GM23338 (cell line): Measurements from ENCODE around the gene NPAS3. TPM values are rescaled to one million over a fixed set of nuclear protein-coding genes. Genes with fewer than 3 reads are reported as not detected.

Source experiments
- ATAC-seq: fragments of 200-7000 bp; cut with Tn5 transposase; 3 replicates; pipeline ENCODE4 v1.9.1; 2020
- DNase-seq: peaks from one replicate; pipeline ENCODE4 v3.0.0-alpha.2; 2015; ENCODE audit warnings: low spot score
- H2AFZ ChIP-seq: fragments of 200-600 bp; sonication (generic); 2 replicates; pipeline ENCODE4 v1.8.0; 2016; ENCODE audit warnings: antibody characterized with exemption, mild to moderate bottlenecking, moderate library complexity
- H3F3A ChIP-seq: fragments of 200-600 bp; sonication (generic); replicated peaks from 2 replicates; pipeline ENCODE4 v1.8.0; 2017; ENCODE audit warnings: antibody characterized with exemption, mixed run types, low read depth
- H3K27ac ChIP-seq: fragments of 200-600 bp; sonication (generic); 2 replicates; pipeline ENCODE4 v1.6.1; 2016; ENCODE audit warnings: low read depth
- H3K27me3 ChIP-seq: fragments of 200-600 bp; sonication (generic); 2 replicates; pipeline ENCODE4 v1.8.0; 2016; ENCODE audit warnings: mild to moderate bottlenecking, mixed run types, moderate library complexity; ENCODE audit not compliant: insufficient read depth
- H3K36me3 ChIP-seq: fragments of 200-600 bp; sonication (generic); 2 replicates; pipeline ENCODE4 v1.8.0; 2016; ENCODE audit warnings: mild to moderate bottlenecking; ENCODE audit not compliant: insufficient read depth
- H3K4me1 ChIP-seq: fragments of 200-600 bp; sonication (generic); 2 replicates; pipeline ENCODE4 v1.8.0; 2016; ENCODE audit warnings: mild to moderate bottlenecking, moderate library complexity; ENCODE audit not compliant: insufficient read depth
- H3K4me2 ChIP-seq: fragments of 200-600 bp; sonication (generic); 2 replicates; pipeline ENCODE4 v1.7.1; 2017; ENCODE audit warnings: mixed run types
- H3K4me3 ChIP-seq: fragments of 200-600 bp; sonication (generic); 2 replicates; pipeline ENCODE4 v1.6.1; 2016; ENCODE audit warnings: mixed run types
- H3K79me2 ChIP-seq: fragments of 200-600 bp; sonication (generic); replicated peaks from 2 replicates; pipeline ENCODE4 v1.8.0; 2017; ENCODE audit warnings: mild to moderate bottlenecking; ENCODE audit not compliant: insufficient read depth
- H3K9me2 ChIP-seq: fragments of 200-600 bp; sonication (generic); 2 replicates; pipeline ENCODE4 v1.8.0; 2017; ENCODE audit not compliant: insufficient read depth
- H4K20me1 ChIP-seq: fragments of 200-600 bp; sonication (generic); replicated peaks from 2 replicates; pipeline ENCODE4 v1.8.0; 2017; ENCODE audit warnings: mild to moderate bottlenecking; ENCODE audit not compliant: insufficient read depth
- H3K27ac Mint-ChIP-seq: 2 replicates; pipeline ENCODE4 v1.8.0; 2020; ENCODE audit warnings: inconsistent platforms, mild to moderate bottlenecking, moderate library complexity, mixed read lengths
- H3K27me3 Mint-ChIP-seq: 3 replicates; pipeline ENCODE4 v1.8.0; 2022; ENCODE audit warnings: low read depth, mild to moderate bottlenecking, moderate library complexity, mixed read lengths, inconsistent platforms; ENCODE audit not compliant: insufficient read depth, poor library complexity
- H3K36me3 Mint-ChIP-seq: 3 replicates; pipeline ENCODE4 v1.8.0; 2021; ENCODE audit warnings: low read depth, mild to moderate bottlenecking, inconsistent platforms, moderate library complexity, mixed read lengths
- H3K4me1 Mint-ChIP-seq: 3 replicates; pipeline ENCODE4 v1.8.0; 2020; ENCODE audit warnings: mild to moderate bottlenecking, inconsistent platforms, mixed read lengths
- H3K4me3 Mint-ChIP-seq: 3 replicates; pipeline ENCODE4 v1.8.0; 2021; ENCODE audit warnings: moderate library complexity, mild to moderate bottlenecking, inconsistent platforms, mixed read lengths
- H3K9me3 Mint-ChIP-seq: 3 replicates; pipeline ENCODE4 v1.8.0; 2020; ENCODE audit warnings: moderate library complexity, mild to moderate bottlenecking, inconsistent platforms, mixed read lengths
- CREB1 ChIP-seq: fragments of 250-450 bp; sonication (Bioruptor Pico); IDR thresholded peaks from 2 replicates; pipeline ENCODE4 v1.5.0; 2020; ENCODE audit warnings: low read depth, mild to moderate bottlenecking, moderate library complexity
- EZH2 ChIP-seq: fragments of 200-600 bp; sonication (generic); IDR thresholded peaks from one replicate; pipeline ENCODE4 v1.8.0; 2017; ENCODE audit warnings: antibody characterized with exemption, mild to moderate bottlenecking, low read depth; ENCODE audit not compliant: unreplicated experiment
- EZH2phosphoT487 ChIP-seq: fragments of 200-600 bp; sonication (generic); IDR thresholded peaks from one replicate; pipeline ENCODE4 v1.8.1; 2018; ENCODE audit warnings: antibody characterized with exemption; ENCODE audit not compliant: unreplicated experiment
- JUNB ChIP-seq: IDR thresholded peaks from one replicate; pipeline ENCODE4 v1.6.1; 2016; ENCODE audit warnings: antibody characterized with exemption; ENCODE audit not compliant: unreplicated experiment
- POLR2AphosphoS5 ChIP-seq: IDR thresholded peaks from 2 replicates; pipeline ENCODE4 v1.6.1; 2016; ENCODE audit warnings: antibody characterized with exemption, low read depth
- STAT1 ChIP-seq: IDR thresholded peaks from one replicate; pipeline ENCODE4 v1.6.1; 2016; ENCODE audit warnings: antibody characterized with exemption; ENCODE audit not compliant: unreplicated experiment
- ZNF114 ChIP-seq: fragments of 250-450 bp; sonication (Bioruptor Pico); IDR thresholded peaks from 2 replicates; pipeline ENCODE4 v1.5.0; 2020; ENCODE audit warnings: mild to moderate bottlenecking, moderate library complexity
- ZNF331 ChIP-seq: fragments of 250-450 bp; sonication (Bioruptor Pico); IDR thresholded peaks from 2 replicates; pipeline ENCODE4 v1.5.0; 2020; ENCODE audit warnings: low read depth, mild to moderate bottlenecking, moderate library complexity
- polyA plus RNA-seq: library from polyadenylated mRNA; unstranded; fragments of >200 nt; fragmentation: Nextera tagmentation; extraction: Ambion mirVana; gene quantifications from 2 replicates; pipeline ENCODE4 v1.2.1, GENCODE V29; 2016
- total RNA-seq: library from RNA; depleted of rRNA; stranded (reverse); fragments of >200 nt; shearing (Covaris generic); gene quantifications from 2 replicates; pipeline ENCODE4 v1.2.3, GENCODE V29; 2014
- TF ChIP-seq, protein P1 (sequence below): fragments of 250-450 bp; sonication (Bioruptor Pico); IDR thresholded peaks from 2 replicates; pipeline ENCODE4 v1.5.0; 2020; ENCODE audit warnings: mild to moderate bottlenecking, moderate library complexity
- TF ChIP-seq, protein P2 (sequence below): IDR thresholded peaks from 2 replicates; pipeline ENCODE4 v1.6.1; 2016; ENCODE audit warnings: antibody characterized with exemption
- TF ChIP-seq, protein P3 (sequence below), 2 experiments: fragments of 200-600 bp in 1 of 2; sonication (generic) in 1 of 2; conservative IDR thresholded peaks; 2 replicates each; pipeline versions ENCODE4 v1.5.1 to v1.6.1; 2016 to 2017; ENCODE audit warnings: antibody characterized with exemption in 2 of 2, low read depth in 2 of 2, mild to moderate bottlenecking in 2 of 2, moderate library complexity in 1 of 2

NPAS3 gene
- total and polyA plus RNA-seq, 2 experiments from 2014 or later: 0.17 to 0.19 TPM

DNA sequence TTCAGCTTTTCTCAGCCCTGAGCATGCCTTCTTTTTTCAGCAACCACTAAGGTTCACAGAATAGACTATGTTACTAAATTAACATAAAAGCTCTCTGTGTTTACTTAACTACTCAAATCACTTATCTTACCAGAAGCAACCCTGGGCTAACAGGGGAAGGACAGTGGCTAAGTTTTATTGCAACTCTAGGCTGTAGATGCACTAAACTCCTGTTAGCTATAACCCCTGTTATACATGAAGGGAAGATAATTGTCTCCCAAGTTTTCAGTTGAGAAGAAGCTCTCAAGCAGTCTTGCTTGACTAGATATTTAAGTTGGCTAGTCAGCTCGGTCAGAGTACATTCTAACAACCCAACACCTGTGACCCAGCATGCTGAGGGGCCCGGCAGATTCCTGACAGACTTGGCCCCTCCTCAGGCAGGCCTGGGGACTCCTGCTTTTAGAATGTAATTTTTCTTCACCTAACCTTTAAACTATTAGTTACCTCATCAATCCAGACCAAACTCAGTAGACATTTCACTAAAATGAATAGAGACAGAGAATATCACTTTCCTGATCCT, 547.7 kb downstream of the NPAS3 start:
- TF ChIP-seq EZH2 (no peak), ZNF114 (CRISPR knock-in tag) (no peak), ZNF331 (no peak), EZH2phosphoT487 (no peak), POLR2AphosphoS5 (no peak), JUNB (no peak), STAT1 (no peak), CREB1 (CRISPR knock-in tag) (no peak)
- TF ChIP-seq, protein P1, sequence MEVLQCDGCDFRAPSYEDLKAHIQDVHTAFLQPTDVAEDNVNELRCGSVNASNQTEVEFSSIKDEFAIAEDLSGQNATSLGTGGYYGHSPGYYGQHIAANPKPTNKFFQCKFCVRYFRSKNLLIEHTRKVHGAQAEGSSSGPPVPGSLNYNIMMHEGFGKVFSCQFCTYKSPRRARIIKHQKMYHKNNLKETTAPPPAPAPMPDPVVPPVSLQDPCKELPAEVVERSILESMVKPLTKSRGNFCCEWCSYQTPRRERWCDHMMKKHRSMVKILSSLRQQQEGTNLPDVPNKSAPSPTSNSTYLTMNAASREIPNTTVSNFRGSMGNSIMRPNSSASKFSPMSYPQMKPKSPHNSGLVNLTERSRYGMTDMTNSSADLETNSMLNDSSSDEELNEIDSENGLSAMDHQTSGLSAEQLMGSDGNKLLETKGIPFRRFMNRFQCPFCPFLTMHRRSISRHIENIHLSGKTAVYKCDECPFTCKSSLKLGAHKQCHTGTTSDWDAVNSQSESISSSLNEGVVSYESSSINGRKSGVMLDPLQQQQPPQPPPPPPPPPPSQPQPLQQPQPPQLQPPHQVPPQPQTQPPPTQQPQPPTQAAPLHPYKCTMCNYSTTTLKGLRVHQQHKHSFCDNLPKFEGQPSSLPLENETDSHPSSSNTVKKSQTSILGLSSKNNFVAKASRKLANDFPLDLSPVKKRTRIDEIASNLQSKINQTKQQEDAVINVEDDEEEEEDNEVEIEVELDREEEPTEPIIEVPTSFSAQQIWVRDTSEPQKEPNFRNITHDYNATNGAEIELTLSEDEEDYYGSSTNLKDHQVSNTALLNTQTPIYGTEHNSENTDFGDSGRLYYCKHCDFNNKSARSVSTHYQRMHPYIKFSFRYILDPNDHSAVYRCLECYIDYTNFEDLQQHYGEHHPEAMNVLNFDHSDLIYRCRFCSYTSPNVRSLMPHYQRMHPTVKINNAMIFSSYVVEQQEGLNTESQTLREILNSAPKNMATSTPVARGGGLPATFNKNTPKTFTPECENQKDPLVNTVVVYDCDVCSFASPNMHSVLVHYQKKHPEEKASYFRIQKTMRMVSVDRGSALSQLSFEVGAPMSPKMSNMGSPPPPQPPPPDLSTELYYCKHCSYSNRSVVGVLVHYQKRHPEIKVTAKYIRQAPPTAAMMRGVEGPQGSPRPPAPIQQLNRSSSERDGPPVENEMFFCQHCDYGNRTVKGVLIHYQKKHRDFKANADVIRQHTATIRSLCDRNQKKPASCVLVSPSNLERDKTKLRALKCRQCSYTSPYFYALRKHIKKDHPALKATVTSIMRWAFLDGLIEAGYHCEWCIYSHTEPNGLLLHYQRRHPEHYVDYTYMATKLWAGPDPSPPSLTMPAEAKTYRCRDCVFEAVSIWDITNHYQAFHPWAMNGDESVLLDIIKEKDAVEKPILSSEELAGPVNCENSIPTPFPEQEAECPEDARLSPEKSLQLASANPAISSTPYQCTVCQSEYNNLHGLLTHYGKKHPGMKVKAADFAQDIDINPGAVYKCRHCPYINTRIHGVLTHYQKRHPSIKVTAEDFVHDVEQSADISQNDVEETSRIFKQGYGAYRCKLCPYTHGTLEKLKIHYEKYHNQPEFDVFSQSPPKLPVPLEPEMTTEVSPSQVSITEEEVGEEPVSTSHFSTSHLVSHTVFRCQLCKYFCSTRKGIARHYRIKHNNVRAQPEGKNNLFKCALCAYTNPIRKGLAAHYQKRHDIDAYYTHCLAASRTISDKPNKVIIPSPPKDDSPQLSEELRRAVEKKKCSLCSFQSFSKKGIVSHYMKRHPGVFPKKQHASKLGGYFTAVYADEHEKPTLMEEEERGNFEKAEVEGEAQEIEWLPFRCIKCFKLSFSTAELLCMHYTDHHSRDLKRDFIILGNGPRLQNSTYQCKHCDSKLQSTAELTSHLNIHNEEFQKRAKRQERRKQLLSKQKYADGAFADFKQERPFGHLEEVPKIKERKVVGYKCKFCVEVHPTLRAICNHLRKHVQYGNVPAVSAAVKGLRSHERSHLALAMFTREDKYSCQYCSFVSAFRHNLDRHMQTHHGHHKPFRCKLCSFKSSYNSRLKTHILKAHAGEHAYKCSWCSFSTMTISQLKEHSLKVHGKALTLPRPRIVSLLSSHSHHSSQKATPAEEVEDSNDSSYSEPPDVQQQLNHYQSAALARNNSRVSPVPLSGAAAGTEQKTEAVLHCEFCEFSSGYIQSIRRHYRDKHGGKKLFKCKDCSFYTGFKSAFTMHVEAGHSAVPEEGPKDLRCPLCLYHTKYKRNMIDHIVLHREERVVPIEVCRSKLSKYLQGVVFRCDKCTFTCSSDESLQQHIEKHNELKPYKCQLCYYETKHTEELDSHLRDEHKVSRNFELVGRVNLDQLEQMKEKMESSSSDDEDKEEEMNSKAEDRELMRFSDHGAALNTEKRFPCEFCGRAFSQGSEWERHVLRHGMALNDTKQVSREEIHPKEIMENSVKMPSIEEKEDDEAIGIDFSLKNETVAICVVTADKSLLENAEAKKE (CRISPR knock-in tag): no peak
- TF ChIP-seq, protein P2, sequence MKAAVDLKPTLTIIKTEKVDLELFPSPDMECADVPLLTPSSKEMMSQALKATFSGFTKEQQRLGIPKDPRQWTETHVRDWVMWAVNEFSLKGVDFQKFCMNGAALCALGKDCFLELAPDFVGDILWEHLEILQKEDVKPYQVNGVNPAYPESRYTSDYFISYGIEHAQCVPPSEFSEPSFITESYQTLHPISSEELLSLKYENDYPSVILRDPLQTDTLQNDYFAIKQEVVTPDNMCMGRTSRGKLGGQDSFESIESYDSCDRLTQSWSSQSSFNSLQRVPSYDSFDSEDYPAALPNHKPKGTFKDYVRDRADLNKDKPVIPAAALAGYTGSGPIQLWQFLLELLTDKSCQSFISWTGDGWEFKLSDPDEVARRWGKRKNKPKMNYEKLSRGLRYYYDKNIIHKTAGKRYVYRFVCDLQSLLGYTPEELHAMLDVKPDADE: no peak
- TF ChIP-seq, protein P3, sequence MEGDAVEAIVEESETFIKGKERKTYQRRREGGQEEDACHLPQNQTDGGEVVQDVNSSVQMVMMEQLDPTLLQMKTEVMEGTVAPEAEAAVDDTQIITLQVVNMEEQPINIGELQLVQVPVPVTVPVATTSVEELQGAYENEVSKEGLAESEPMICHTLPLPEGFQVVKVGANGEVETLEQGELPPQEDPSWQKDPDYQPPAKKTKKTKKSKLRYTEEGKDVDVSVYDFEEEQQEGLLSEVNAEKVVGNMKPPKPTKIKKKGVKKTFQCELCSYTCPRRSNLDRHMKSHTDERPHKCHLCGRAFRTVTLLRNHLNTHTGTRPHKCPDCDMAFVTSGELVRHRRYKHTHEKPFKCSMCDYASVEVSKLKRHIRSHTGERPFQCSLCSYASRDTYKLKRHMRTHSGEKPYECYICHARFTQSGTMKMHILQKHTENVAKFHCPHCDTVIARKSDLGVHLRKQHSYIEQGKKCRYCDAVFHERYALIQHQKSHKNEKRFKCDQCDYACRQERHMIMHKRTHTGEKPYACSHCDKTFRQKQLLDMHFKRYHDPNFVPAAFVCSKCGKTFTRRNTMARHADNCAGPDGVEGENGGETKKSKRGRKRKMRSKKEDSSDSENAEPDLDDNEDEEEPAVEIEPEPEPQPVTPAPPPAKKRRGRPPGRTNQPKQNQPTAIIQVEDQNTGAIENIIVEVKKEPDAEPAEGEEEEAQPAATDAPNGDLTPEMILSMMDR (conservative IDR thresholded peaks at IDR 0.05; ENCODE audit: low read depth in 2 of 2): no peak
- Histone ChIP-seq H3K36me3 (no peaks in the 10 kb centered on the region), H3K27ac (no peak overlapping the region), H3K4me3 (no peak overlapping the region), H4K20me1 (no peaks in the 10 kb centered on the region), H3F3A (no peaks in the 10 kb centered on the region), H3K79me2 (no peaks in the 10 kb centered on the region), H3K27me3 (no peaks in the 10 kb centered on the region), H2AFZ (0 out of 2 replicates have a peak overlapping the region, but pooled peaks have one; percentile 6), H3K9me2 (no peaks in the 10 kb centered on the region), H3K4me2 (no peak overlapping the region; the same call in 1 of the 2 replicates), H3K4me1 (peaks cover 15% of the 10 kb centered on the region)
- Mint-ChIP-seq H3K36me3 (no peaks in the 10 kb centered on the region), H3K27ac (peak overlapping the region; percentile 5; the same call in 1 of the 2 replicates), H3K4me1 (peaks cover 32% of the 10 kb centered on the region), H3K27me3 (peaks cover 4% of the 10 kb centered on the region), H3K9me3 (no peaks in the 10 kb centered on the region), H3K4me3 (no peak overlapping the region)
- DNase-seq: no peak
- ATAC-seq: peak; percentile 53
